Fibroblast of lung (primary cell): ENCODE results near the gene XRCC4. TPM values are rescaled to one million over a fixed set of nuclear protein-coding genes. Genes with fewer than 3 reads are reported as not detected.
A peak's percentile ranks its signal among the peaks of the same experiment; 100 is the strongest.

ENCODE experiments used
- DNase-seq, 2 donors: peaks; one replicate each; pipeline versions ENCODE4 v3.0.0 to v3.0.0-alpha.2; 2010; ENCODE audit warnings: low read depth in 2 of 2
- H2AFZ ChIP-seq: 2 replicates; pipeline ENCODE4 v1.5.1; 2012; ENCODE audit warnings: low read length, control low read depth, inconsistent platforms
- H3K27ac ChIP-seq: 2 replicates; pipeline ENCODE4 v1.5.1; 2011; ENCODE audit warnings: low read length, control low read depth; ENCODE audit not compliant: insufficient read depth
- H3K27me3 ChIP-seq: 2 replicates; pipeline ENCODE4 v1.5.1; 2011; ENCODE audit warnings: mild to moderate bottlenecking, low read length; ENCODE audit not compliant: control insufficient read depth, insufficient read depth
- H3K36me3 ChIP-seq: 2 replicates; pipeline ENCODE4 v1.5.1; 2011; ENCODE audit warnings: low read length; ENCODE audit not compliant: control insufficient read depth, insufficient read depth
- H3K4me1 ChIP-seq: 2 replicates; pipeline ENCODE4 v1.5.1; 2011; ENCODE audit warnings: low read length; ENCODE audit not compliant: control insufficient read depth, insufficient read depth; ENCODE audit errors: extremely low read depth
- H3K4me2 ChIP-seq: 2 replicates; pipeline ENCODE4 v1.5.1; 2011; ENCODE audit warnings: low read length, control low read depth; ENCODE audit not compliant: insufficient read depth; ENCODE audit errors: extremely low read depth
- H3K4me3 ChIP-seq, 4 experiments: fragments of 200-600 bp in 1 of 4; sonication (generic) in 1 of 4; replicated peaks in 1 of 4; 2 replicates each; pipeline ENCODE4 v1.5.1; 2011 to 2016; ENCODE audit warnings: low read length in 4 of 4, low read depth in 3 of 4, mild to moderate bottlenecking in 3 of 4, control low read depth in 2 of 4, inconsistent platforms in 1 of 4, mixed read lengths in 1 of 4; ENCODE audit not compliant: insufficient read depth in 1 of 4; ENCODE audit errors: control extremely low read depth in 1 of 4
- H3K79me2 ChIP-seq: 2 replicates; pipeline ENCODE4 v1.5.1; 2012; ENCODE audit warnings: mild to moderate bottlenecking, low read length, inconsistent platforms; ENCODE audit not compliant: control insufficient read depth, insufficient read depth
- H3K9ac ChIP-seq: 2 replicates; pipeline ENCODE4 v1.5.1; 2011; ENCODE audit warnings: mild to moderate bottlenecking, low read length, control low read depth; ENCODE audit not compliant: insufficient read depth
- H3K9me3 ChIP-seq: 2 replicates; pipeline ENCODE4 v1.5.1; 2012; ENCODE audit warnings: low read depth, low read length; ENCODE audit not compliant: control insufficient read depth, insufficient read depth
- H4K20me1 ChIP-seq: 2 replicates; pipeline ENCODE4 v1.5.1; 2011; ENCODE audit warnings: low read length; ENCODE audit not compliant: control insufficient read depth, insufficient read depth; ENCODE audit errors: extremely low read depth
- EZH2 ChIP-seq: IDR thresholded peaks from 2 replicates; pipeline ENCODE4 v1.5.1; 2012; ENCODE audit warnings: low read length, control low read depth, mild to moderate bottlenecking; ENCODE audit errors: missing control alignments
- polyA plus RNA-seq, 2 donors: library from polyadenylated mRNA; depleted of rRNA in 1 of 2; stranded (reverse) in 1 of 2; unstranded in 1 of 2; fragments of >200 nt; gene quantifications; 2 replicates each; pipeline ENCODE4 v1.2.1, GENCODE V29; 2011 to 2012; ENCODE audit warnings: missing spikeins in 1 of 2
- total RNA-seq: library from RNA; depleted of rRNA; stranded (reverse); fragments of >200 nt; gene quantifications from 2 replicates; pipeline ENCODE4 v1.2.1, GENCODE V29; 2014
- TF ChIP-seq, protein P1 (sequence below), 2 donors: IDR thresholded peaks in 1 of 2; conservative IDR thresholded peaks in 1 of 2; 1 replicate in 1 of 2; 2 replicates in 1 of 2; pipeline ENCODE4 v1.5.1; 2011 to 2012; ENCODE audit warnings: low read length in 2 of 2, control low read depth in 1 of 2, inconsistent platforms in 1 of 2, low read depth in 1 of 2, mild to moderate bottlenecking in 1 of 2

XRCC4 gene
- total and polyA plus RNA-seq, 2 donors (not counting 1 experiment from before 2014, with no cell fraction given), result 7.5 to 7.6 TPM

DNA sequence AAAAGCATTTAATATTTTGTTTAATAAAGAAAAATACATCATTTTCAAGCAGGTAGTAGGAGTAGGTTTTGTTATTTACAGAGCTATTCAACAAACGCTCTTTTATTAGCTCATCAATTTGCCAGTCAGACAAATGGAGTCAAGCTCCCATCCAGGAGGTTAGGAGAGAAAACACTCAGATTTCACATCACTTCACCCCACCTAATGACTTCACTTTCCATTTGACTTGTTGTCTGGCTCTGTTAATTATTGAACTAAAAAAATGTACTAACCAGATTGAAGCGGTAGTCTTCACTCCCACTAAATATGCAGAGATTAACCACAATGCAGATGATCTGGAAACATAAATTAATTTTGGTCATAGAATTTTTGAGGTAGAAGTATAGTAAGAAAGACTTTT lies 200.6 kb downstream of the XRCC4 start:
- no peaks in the 10 kb centered on the region for H3K4me1 ChIP-seq
- no peaks in the 10 kb centered on the region for H3K27me3 ChIP-seq
- no peak for DNase-seq
- no peak overlapping the region for H3K9ac ChIP-seq
- no peaks in the 10 kb centered on the region for H3K79me2 ChIP-seq
- no peaks in the 10 kb centered on the region for H3K36me3 ChIP-seq
- no peak overlapping the region for H3K4me3 ChIP-seq
- no peak for TF ChIP-seq EZH2
- TF ChIP-seq, protein P1, sequence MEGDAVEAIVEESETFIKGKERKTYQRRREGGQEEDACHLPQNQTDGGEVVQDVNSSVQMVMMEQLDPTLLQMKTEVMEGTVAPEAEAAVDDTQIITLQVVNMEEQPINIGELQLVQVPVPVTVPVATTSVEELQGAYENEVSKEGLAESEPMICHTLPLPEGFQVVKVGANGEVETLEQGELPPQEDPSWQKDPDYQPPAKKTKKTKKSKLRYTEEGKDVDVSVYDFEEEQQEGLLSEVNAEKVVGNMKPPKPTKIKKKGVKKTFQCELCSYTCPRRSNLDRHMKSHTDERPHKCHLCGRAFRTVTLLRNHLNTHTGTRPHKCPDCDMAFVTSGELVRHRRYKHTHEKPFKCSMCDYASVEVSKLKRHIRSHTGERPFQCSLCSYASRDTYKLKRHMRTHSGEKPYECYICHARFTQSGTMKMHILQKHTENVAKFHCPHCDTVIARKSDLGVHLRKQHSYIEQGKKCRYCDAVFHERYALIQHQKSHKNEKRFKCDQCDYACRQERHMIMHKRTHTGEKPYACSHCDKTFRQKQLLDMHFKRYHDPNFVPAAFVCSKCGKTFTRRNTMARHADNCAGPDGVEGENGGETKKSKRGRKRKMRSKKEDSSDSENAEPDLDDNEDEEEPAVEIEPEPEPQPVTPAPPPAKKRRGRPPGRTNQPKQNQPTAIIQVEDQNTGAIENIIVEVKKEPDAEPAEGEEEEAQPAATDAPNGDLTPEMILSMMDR (conservative IDR thresholded peaks at IDR 0.05 in 1 of 2, IDR thresholded peaks at IDR 0.05 in 1 of 2; ENCODE audit: low read depth in 1 of 2, low read length in 2 of 2), result no peak
- no peaks in the 10 kb centered on the region for H4K20me1 ChIP-seq
- no peak overlapping the region for H2AFZ ChIP-seq
- no peak overlapping the region for H3K27ac ChIP-seq
- no peak overlapping the region for H3K4me2 ChIP-seq
- H3K9me3 ChIP-seq, result no peaks in the 10 kb centered on the region

DNA sequence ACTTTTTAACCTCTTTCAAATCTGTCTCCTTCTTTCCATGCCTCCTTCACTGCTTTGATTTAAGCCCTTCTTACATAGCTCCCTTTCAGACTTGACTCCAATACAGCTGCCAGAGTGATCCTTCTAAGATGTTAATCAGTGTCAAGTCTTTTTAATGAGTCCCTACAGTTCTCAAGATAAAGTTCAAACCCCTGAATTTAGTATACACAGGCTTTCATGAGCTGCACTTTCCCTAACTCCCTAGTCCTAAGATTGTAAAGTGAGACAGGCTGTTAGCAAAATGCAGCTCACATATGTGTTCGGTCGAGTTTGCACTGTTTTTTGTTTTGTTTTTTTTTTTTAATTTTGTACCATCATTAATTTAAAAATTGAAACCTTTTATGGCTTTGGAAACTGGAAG lies 203.8 kb downstream of the XRCC4 start:
- H3K4me3 ChIP-seq, result no peak overlapping the region
- H3K4me1 ChIP-seq, result no peaks in the 10 kb centered on the region
- no peaks in the 10 kb centered on the region for H3K9me3 ChIP-seq
- H4K20me1 ChIP-seq, result no peaks in the 10 kb centered on the region
- no peaks in the 10 kb centered on the region for H3K79me2 ChIP-seq
- peak in 1 of 2 donors; percentile 4 for DNase-seq
- H3K27me3 ChIP-seq, result no peaks in the 10 kb centered on the region
- H3K27ac ChIP-seq, result no peak overlapping the region
- no peak overlapping the region for H2AFZ ChIP-seq
- no peak for TF ChIP-seq EZH2
- TF ChIP-seq, protein P1 (conservative IDR thresholded peaks at IDR 0.05 in 1 of 2, IDR thresholded peaks at IDR 0.05 in 1 of 2; ENCODE audit: low read depth in 1 of 2, low read length in 2 of 2), result no peak
- H3K4me2 ChIP-seq, result no peak overlapping the region
- no peak overlapping the region for H3K9ac ChIP-seq
- no peaks in the 10 kb centered on the region for H3K36me3 ChIP-seq

DNA sequence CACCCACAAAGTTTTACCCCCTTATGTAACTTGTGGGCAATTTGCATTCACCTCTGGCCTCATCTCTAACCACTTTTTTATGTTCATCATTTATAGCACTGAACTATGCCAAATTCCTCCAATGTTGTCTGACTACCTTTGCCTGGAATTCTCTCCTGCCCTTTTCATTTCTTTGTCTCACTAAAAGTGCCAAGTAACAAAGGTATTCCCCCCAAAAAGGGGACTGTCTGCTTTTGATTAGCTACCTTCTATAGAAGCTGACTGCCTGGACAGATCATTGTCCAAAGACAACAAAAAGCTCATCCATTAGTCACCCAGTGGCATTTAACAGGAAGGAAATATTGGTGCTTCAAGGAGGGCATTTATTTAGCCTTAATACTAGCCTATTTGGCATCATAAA lies 204.3 kb downstream of the XRCC4 start:
- H3K4me2 ChIP-seq, result no peak overlapping the region
- H3K27me3 ChIP-seq, result no peaks in the 10 kb centered on the region
- H3K9ac ChIP-seq, result no peak overlapping the region
- H3K79me2 ChIP-seq, result no peaks in the 10 kb centered on the region
- H3K27ac ChIP-seq, result no peak overlapping the region
- H4K20me1 ChIP-seq, result no peaks in the 10 kb centered on the region
- no peaks in the 10 kb centered on the region for H3K9me3 ChIP-seq
- TF ChIP-seq EZH2, result no peak
- TF ChIP-seq, protein P1 (conservative IDR thresholded peaks at IDR 0.05 in 1 of 2, IDR thresholded peaks at IDR 0.05 in 1 of 2; ENCODE audit: low read depth in 1 of 2, low read length in 2 of 2), result no peak
- H3K36me3 ChIP-seq, result no peaks in the 10 kb centered on the region
- no peak overlapping the region for H2AFZ ChIP-seq
- H3K4me3 ChIP-seq, result no peak overlapping the region
- H3K4me1 ChIP-seq, result no peaks in the 10 kb centered on the region
- DNase-seq, result peak in 1 of 2 donors; percentile 94
